ENCODE measurements around the gene PSENEN. TPM values are rescaled to one million over a fixed set of nuclear protein-coding genes. Genes with fewer than 3 reads are reported as not detected.

The PSENEN gene
- total RNA-seq, 3 donors from 2014 or later (not counting 1 experiment from before 2014, with no cell fraction given): 38.5 to 45.0 (median 41.0) TPM

- H3K4me3 Mint-ChIP-seq: no peak overlapping the region
- H3K4me1 ChIP-seq (ENCODE audit: control insufficient read depth, insufficient read depth, low read length): no peaks in the 10 kb centered on the region
- WGBS (ENCODE audit: insufficient coverage): 95% methylated on average over 20 of the region's 21 CpGs
- no peaks in the 10 kb centered on the region for H3K9me3 ChIP-seq (ENCODE audit: control insufficient read depth, insufficient read depth, low read length)
- H3K4me3 ChIP-seq (ENCODE audit: low read length): no peak overlapping the region
- H3K27me3 Mint-ChIP-seq (ENCODE audit: low read depth in 2 of 2): no peaks in the 10 kb centered on the region
- intact Hi-C loops (cut with micrococcal nuclease): no loop called here
- no peak overlapping the region for H3K27ac Mint-ChIP-seq
- H3K27ac ChIP-seq (ENCODE audit: low read length): no peak overlapping the region
- no peaks in the 10 kb centered on the region for H3K27me3 ChIP-seq (ENCODE audit: control insufficient read depth, insufficient read depth, low read length)
- peaks cover 82% of the 10 kb centered on the region for H3K36me3 ChIP-seq (ENCODE audit: control insufficient read depth, insufficient read depth, low read length)
- H3K36me3 Mint-ChIP-seq: no peaks in the 10 kb centered on the region
- H3K4me1 Mint-ChIP-seq: peaks cover 6 to 22% of the 10 kb centered on the region in 2 donors
- DNase-seq (no peak), ATAC-seq (no peak)
- TF ChIP-seq CTCF (IDR thresholded peaks at IDR 0.05): no peak
- no peaks in the 10 kb centered on the region for H3K9me3 Mint-ChIP-seq
These were observed 13.6 kb upstream of the PSENEN start for GRCh38 chr19:35731779-35732405.

- H3K4me1 Mint-ChIP-seq: peaks cover 6 to 22% of the 10 kb centered on the region in 2 donors
- no peaks in the 10 kb centered on the region for H3K9me3 ChIP-seq (ENCODE audit: control insufficient read depth, insufficient read depth, low read length)
- no peaks in the 10 kb centered on the region for H3K9me3 Mint-ChIP-seq
- H3K36me3 ChIP-seq (ENCODE audit: control insufficient read depth, insufficient read depth, low read length): peaks cover 82% of the 10 kb centered on the region
- no peak for TF ChIP-seq CTCF (IDR thresholded peaks at IDR 0.05)
- H3K27ac Mint-ChIP-seq: no peak overlapping the region
- no peaks in the 10 kb centered on the region for H3K27me3 ChIP-seq (ENCODE audit: control insufficient read depth, insufficient read depth, low read length)
- no peak overlapping the region for H3K4me3 ChIP-seq (ENCODE audit: low read length)
- no peak overlapping the region for H3K27ac ChIP-seq (ENCODE audit: low read length)
- 97% methylated on average over 24 of the region's 25 CpGs for WGBS (ENCODE audit: insufficient coverage)
- DNase-seq: no peak
- H3K4me3 Mint-ChIP-seq: no peak overlapping the region
- intact Hi-C loops (cut with micrococcal nuclease): no loop called here
- no peaks in the 10 kb centered on the region for H3K27me3 Mint-ChIP-seq (ENCODE audit: low read depth in 2 of 2)
- no peaks in the 10 kb centered on the region for H3K4me1 ChIP-seq (ENCODE audit: control insufficient read depth, insufficient read depth, low read length)
- no peak for ATAC-seq
- H3K36me3 Mint-ChIP-seq: no peaks in the 10 kb centered on the region
These were observed 12.8 kb upstream of the PSENEN start for GRCh38 chr19:35732540-35733179.

GRCh38 chr19:35733180-35734125, 12.0 kb upstream of the PSENEN start:
- 96% methylated on average over 35 of the region's 35 CpGs for WGBS (ENCODE audit: insufficient coverage)
- H3K27ac ChIP-seq (ENCODE audit: low read length): no peak overlapping the region
- H3K4me3 Mint-ChIP-seq: no peak overlapping the region
- intact Hi-C loops (cut with micrococcal nuclease): no loop called here
- ATAC-seq (no peak), DNase-seq (no peak)
- H3K27ac Mint-ChIP-seq: no peak overlapping the region
- H3K4me1 Mint-ChIP-seq: peaks cover 6 to 23% of the 10 kb centered on the region in 2 donors
- H3K4me3 ChIP-seq (ENCODE audit: low read length): no peak overlapping the region
- H3K36me3 ChIP-seq (ENCODE audit: control insufficient read depth, insufficient read depth, low read length): peaks cover 81% of the 10 kb centered on the region
- no peak for TF ChIP-seq CTCF (IDR thresholded peaks at IDR 0.05)
- no peaks in the 10 kb centered on the region for H3K27me3 ChIP-seq (ENCODE audit: control insufficient read depth, insufficient read depth, low read length)
- H3K9me3 ChIP-seq (ENCODE audit: control insufficient read depth, insufficient read depth, low read length): no peaks in the 10 kb centered on the region
- no peaks in the 10 kb centered on the region for H3K27me3 Mint-ChIP-seq (ENCODE audit: low read depth in 2 of 2)
- no peaks in the 10 kb centered on the region for H3K4me1 ChIP-seq (ENCODE audit: control insufficient read depth, insufficient read depth, low read length)
- no peaks in the 10 kb centered on the region for H3K9me3 Mint-ChIP-seq
- no peaks in the 10 kb centered on the region for H3K36me3 Mint-ChIP-seq

Measured in natural killer cell (primary cell).